ENCODE data around the gene CT45A10.
"Not testable (repeated sequence)": the region's sequence is repeated elsewhere in the genome, so short reads cannot be mapped to it uniquely, and the experiment has no call there.

CT45A10 gene

DNA sequence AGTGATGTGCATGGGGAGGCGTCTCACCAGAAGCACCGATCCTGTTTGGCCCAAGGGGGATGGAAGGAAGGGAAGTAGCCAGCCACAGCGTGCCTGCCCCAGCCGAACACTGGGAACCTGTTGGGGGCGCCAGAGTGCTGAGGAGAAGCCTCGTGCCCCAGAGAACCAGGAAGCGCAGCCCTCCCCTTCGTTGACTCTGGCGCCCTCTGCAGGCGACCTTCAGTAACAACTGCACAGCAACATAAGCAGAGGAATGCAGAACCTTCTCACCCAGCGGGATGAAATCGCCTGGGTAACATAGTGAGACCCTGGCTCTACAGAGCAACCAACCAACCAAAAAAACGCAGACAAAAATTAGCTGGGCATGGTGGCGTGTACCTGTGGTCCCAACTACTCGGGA, 4.3 kb downstream of the CT45A10 start:
- not testable (repeated sequence) for H3K27ac ChIP-seq (ENCODE audit: low read length); H3K9me3 ChIP-seq (ENCODE audit: insufficient read depth, low read length); H3K4me1 ChIP-seq (ENCODE audit: low read length); H3K36me3 ChIP-seq (replicated peaks; ENCODE audit: low read depth, low read length); H4K20me1 ChIP-seq (ENCODE audit: insufficient read depth, low read length); H3K27me3 ChIP-seq (ENCODE audit: low read depth, low read length); H2AFZ ChIP-seq (ENCODE audit: low read depth, low read length)
- Histone ChIP-seq H3K79me2 (ENCODE audit: low read length) (peaks cover 12% of the 10 kb centered on the region), H3K4me2 (ENCODE audit: low read length) (peak overlapping the region; percentile 67), H3K4me3 (ENCODE audit: low read length) (peak overlapping the region; percentile 71), H3K9ac (ENCODE audit: low read length) (peak overlapping the region; percentile 39; the same call in 1 of the 2 replicates)
- TF ChIP-seq, protein P1, sequence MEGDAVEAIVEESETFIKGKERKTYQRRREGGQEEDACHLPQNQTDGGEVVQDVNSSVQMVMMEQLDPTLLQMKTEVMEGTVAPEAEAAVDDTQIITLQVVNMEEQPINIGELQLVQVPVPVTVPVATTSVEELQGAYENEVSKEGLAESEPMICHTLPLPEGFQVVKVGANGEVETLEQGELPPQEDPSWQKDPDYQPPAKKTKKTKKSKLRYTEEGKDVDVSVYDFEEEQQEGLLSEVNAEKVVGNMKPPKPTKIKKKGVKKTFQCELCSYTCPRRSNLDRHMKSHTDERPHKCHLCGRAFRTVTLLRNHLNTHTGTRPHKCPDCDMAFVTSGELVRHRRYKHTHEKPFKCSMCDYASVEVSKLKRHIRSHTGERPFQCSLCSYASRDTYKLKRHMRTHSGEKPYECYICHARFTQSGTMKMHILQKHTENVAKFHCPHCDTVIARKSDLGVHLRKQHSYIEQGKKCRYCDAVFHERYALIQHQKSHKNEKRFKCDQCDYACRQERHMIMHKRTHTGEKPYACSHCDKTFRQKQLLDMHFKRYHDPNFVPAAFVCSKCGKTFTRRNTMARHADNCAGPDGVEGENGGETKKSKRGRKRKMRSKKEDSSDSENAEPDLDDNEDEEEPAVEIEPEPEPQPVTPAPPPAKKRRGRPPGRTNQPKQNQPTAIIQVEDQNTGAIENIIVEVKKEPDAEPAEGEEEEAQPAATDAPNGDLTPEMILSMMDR (IDR thresholded peaks at IDR 0.05; ENCODE audit: low read depth, low read length): peak; percentile 39

DNA sequence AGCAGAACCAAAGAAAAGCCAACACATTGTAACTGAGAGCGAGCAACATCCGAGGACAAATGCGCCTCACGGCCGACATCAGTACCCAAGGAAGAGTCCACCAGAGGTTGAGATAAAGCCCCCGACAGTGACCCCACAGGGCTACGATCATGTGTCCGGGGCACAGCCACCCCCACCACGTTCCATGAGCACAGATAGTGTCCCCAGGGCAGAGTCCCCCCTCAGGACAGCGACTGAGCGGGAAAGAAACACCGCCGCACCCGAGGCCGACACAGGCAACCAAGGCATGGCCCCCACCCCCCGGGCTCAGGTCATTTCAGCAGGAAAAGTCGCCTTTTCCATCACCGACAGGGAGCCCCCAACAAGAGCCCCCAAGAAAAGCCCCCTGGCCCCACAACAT, 5.0 kb downstream of the CT45A10 start:
- H4K20me1 ChIP-seq (ENCODE audit: insufficient read depth, low read length); H3K36me3 ChIP-seq (replicated peaks; ENCODE audit: low read depth, low read length); H2AFZ ChIP-seq (ENCODE audit: low read depth, low read length); H3K4me1 ChIP-seq (ENCODE audit: low read length); H3K9me3 ChIP-seq (ENCODE audit: insufficient read depth, low read length); H3K27me3 ChIP-seq (ENCODE audit: low read depth, low read length): not testable (repeated sequence)
- peak overlapping the region; percentile 70 for H3K4me3 ChIP-seq (ENCODE audit: low read length)
- peaks cover 12% of the 10 kb centered on the region for H3K79me2 ChIP-seq (ENCODE audit: low read length)
- peak overlapping the region; percentile 59 for H3K27ac ChIP-seq (ENCODE audit: low read length)
- peak overlapping the region; percentile 74 for H3K9ac ChIP-seq (ENCODE audit: low read length)
- H3K4me2 ChIP-seq (ENCODE audit: low read length): peak overlapping the region; percentile 47

DNA sequence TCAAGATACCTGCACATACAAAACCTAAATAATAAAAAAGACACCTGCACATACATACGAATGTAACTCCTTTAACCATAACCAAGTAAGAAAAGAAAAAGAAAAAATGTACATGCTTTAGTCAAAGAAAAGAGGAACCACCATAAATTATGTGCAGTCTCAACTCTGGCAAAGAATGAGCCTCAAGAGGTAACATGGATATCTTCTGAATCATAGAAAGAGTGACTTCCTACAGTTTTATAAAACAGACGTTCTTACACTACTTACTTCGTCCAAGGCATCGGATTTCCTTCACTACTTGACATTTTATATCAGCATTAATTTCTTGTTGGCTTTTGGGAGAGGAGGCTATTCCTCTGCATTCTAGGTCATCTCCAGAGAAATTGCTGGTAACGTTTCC, 10.5 kb downstream of the CT45A10 start:
- not testable (repeated sequence) for H3K9ac ChIP-seq (ENCODE audit: low read length); H3K4me2 ChIP-seq (ENCODE audit: low read length); H3K36me3 ChIP-seq (replicated peaks; ENCODE audit: low read depth, low read length); H3K27me3 ChIP-seq (ENCODE audit: low read depth, low read length); H3K4me3 ChIP-seq (ENCODE audit: low read length); H3K79me2 ChIP-seq (ENCODE audit: low read length); H3K9me3 ChIP-seq (ENCODE audit: insufficient read depth, low read length); H2AFZ ChIP-seq (ENCODE audit: low read depth, low read length); H3K4me1 ChIP-seq (ENCODE audit: low read length); H4K20me1 ChIP-seq (ENCODE audit: insufficient read depth, low read length); H3K27ac ChIP-seq (ENCODE audit: low read length)

DNA sequence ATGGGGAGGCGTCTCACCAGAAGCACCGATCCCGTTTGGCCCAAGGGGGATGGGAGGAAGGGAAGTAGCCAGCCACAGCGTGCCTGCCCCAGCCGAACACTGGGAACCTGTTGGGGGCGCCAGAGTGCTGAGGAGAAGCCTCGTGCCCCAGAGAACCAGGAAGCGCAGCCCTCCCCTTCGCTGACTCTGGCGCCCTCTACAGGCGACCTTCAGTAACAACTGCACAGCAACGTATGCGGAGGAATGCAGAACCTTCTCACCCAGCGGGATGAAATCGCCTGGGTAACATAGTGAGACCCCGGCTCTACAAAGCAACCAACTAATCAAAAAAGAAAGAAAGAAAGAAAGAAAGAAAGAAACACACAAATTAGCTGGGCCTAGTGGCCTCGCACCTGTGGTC, 21.5 kb downstream of the CT45A10 start, which contains the start of gene CT45A9:
Gene CT45A9, minus strand, starts transcription at position 101 of the 400 bp plus-strand sequence. CDS start 3,751 bp downstream, outside the sequence.
- not testable (repeated sequence) for H2AFZ ChIP-seq (ENCODE audit: low read depth, low read length); H3K9ac ChIP-seq (ENCODE audit: low read length)

DNA sequence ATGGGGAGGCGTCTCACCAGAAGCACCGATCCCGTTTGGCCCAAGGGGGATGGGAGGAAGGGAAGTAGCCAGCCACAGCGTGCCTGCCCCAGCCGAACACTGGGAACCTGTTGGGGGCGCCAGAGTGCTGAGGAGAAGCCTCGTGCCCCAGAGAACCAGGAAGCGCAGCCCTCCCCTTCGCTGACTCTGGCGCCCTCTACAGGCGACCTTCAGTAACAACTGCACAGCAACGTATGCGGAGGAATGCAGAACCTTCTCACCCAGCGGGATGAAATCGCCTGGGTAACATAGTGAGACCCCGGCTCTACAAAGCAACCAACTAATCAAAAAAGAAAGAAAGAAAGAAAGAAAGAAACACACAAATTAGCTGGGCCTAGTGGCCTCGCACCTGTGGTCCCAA, 38.8 kb downstream of the CT45A10 start, which contains the start of gene CT45A8:
Gene CT45A8, minus strand, starts transcription at position 101 of the 400 bp plus-strand sequence. CDS start 3,755 bp downstream, outside the sequence.
- H3K4me1 ChIP-seq (ENCODE audit: low read length); H4K20me1 ChIP-seq (ENCODE audit: insufficient read depth, low read length); H2AFZ ChIP-seq (ENCODE audit: low read depth, low read length); H3K9ac ChIP-seq (ENCODE audit: low read length); H3K4me2 ChIP-seq (ENCODE audit: low read length); H3K79me2 ChIP-seq (ENCODE audit: low read length); H3K27ac ChIP-seq (ENCODE audit: low read length); H3K36me3 ChIP-seq (replicated peaks; ENCODE audit: low read depth, low read length); H3K4me3 ChIP-seq (ENCODE audit: low read length); H3K9me3 ChIP-seq (ENCODE audit: insufficient read depth, low read length); H3K27me3 ChIP-seq (ENCODE audit: low read depth, low read length): not testable (repeated sequence)

More for the DNA sequence above, 21.5 kb downstream of the CT45A10 start, which contains the start of gene CT45A9:
- H3K4me1 ChIP-seq (ENCODE audit: low read length); H3K27me3 ChIP-seq (ENCODE audit: low read depth, low read length); H3K4me2 ChIP-seq (ENCODE audit: low read length); H3K79me2 ChIP-seq (ENCODE audit: low read length); H3K4me3 ChIP-seq (ENCODE audit: low read length); H3K36me3 ChIP-seq (replicated peaks; ENCODE audit: low read depth, low read length); H3K27ac ChIP-seq (ENCODE audit: low read length); H4K20me1 ChIP-seq (ENCODE audit: insufficient read depth, low read length); H3K9me3 ChIP-seq (ENCODE audit: insufficient read depth, low read length): not testable (repeated sequence)

DNA sequence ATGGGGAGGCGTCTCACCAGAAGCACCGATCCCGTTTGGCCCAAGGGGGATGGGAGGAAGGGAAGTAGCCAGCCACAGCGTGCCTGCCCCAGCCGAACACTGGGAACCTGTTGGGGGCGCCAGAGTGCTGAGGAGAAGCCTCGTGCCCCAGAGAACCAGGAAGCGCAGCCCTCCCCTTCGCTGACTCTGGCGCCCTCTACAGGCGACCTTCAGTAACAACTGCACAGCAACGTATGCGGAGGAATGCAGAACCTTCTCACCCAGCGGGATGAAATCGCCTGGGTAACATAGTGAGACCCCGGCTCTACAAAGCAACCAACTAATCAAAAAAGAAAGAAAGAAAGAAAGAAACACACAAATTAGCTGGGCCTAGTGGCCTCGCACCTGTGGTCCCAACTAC, 56.1 kb downstream of the CT45A10 start, which contains the start of gene CT45A7:
Gene CT45A7, minus strand, starts transcription at position 101 of the 400 bp plus-strand sequence. CDS start 3,747 bp downstream, outside the sequence.
- not testable (repeated sequence) for H3K9ac ChIP-seq (ENCODE audit: low read length); H3K4me3 ChIP-seq (ENCODE audit: low read length); H2AFZ ChIP-seq (ENCODE audit: low read depth, low read length); H3K79me2 ChIP-seq (ENCODE audit: low read length); H3K36me3 ChIP-seq (replicated peaks; ENCODE audit: low read depth, low read length); H3K4me1 ChIP-seq (ENCODE audit: low read length); H3K9me3 ChIP-seq (ENCODE audit: insufficient read depth, low read length); H3K4me2 ChIP-seq (ENCODE audit: low read length); H3K27ac ChIP-seq (ENCODE audit: low read length); H3K27me3 ChIP-seq (ENCODE audit: low read depth, low read length); H4K20me1 ChIP-seq (ENCODE audit: insufficient read depth, low read length)
